Esophagus muscularis mucosa (tissue), 4 donors: ENCODE data around the gene PHACTR3. TPM values are rescaled to one million over a fixed set of nuclear protein-coding genes. Genes with fewer than 3 reads are reported as not detected.

Experiments
- DNase-seq: peaks from one replicate; pipeline ENCODE4 v3.0.0-alpha.2; 2017; ENCODE audit errors: extremely low spot score
- H3K27ac ChIP-seq, 4 donors: fragments of 200-600 bp; sonication (generic); replicated peaks in 1 of 4; 1 replicate in 3 of 4; 2 replicates in 1 of 4; pipeline ENCODE4 v1.5.1; 2016 to 2019; ENCODE audit warnings: mild to moderate bottlenecking in 1 of 4
- H3K27me3 ChIP-seq, 4 donors: fragments of 200-600 bp; sonication (generic); one replicate each; pipeline versions ENCODE4 v1.5.1 to v1.6.0; 2016 to 2019
- H3K36me3 ChIP-seq, 4 donors: fragments of 200-600 bp; sonication (generic); one replicate each; pipeline ENCODE4 v1.5.1; 2016 to 2019
- H3K4me1 ChIP-seq, 4 donors: fragments of 200-600 bp; sonication (generic); one replicate each; pipeline ENCODE4 v1.5.1; 2016 to 2019
- H3K4me3 ChIP-seq, 4 donors: fragments of 200-600 bp; sonication (generic); 1 replicate in 2 of 4; 2 replicates in 2 of 4; pipeline ENCODE4 v1.5.1; 2016 to 2019; ENCODE audit warnings: mild to moderate bottlenecking in 4 of 4, moderate library complexity in 1 of 4
- H3K9me3 ChIP-seq, 4 donors: fragments of 200-600 bp; sonication (generic); 1 replicate in 3 of 4; 2 replicates in 1 of 4; pipeline ENCODE4 v1.5.1; 2016 to 2019
- EP300 ChIP-seq: sonication (generic); formaldehyde crosslinking; IDR thresholded peaks from one replicate; pipeline ENCODE4 v1.6.1; 2017; ENCODE audit warnings: antibody characterized with exemption
- POLR2A ChIP-seq: fragments of 450-650 bp; IDR thresholded peaks from one replicate; pipeline ENCODE4 v1.6.1; 2017; ENCODE audit warnings: antibody characterized with exemption, moderate library complexity, mild to moderate bottlenecking, low read depth
- POLR2AphosphoS5 ChIP-seq, 2 donors: sonication (generic); formaldehyde crosslinking; IDR thresholded peaks; one replicate each; pipeline ENCODE4 v1.6.1; 2017; ENCODE audit warnings: antibody characterized with exemption in 2 of 2
- WGBS: methylation state at CpG from one replicate; pipeline ENCODE4 v1.1.5; 2018; 5-methylcytosine and 5-hydroxymethylcytosine counted together
- intact Hi-C: fragments of 100-400 bp; cut with DNase I; formaldehyde crosslinking; loops from one replicate; pipeline ENCODE4 v1.15.1; 2023
- total RNA-seq, 4 donors: library from RNA; depleted of rRNA; stranded (reverse); fragments of >200 nt; gene quantifications; one replicate each; pipeline versions ENCODE4 v1.1.0 to v1.2.1, GENCODE V29; 2016
- TF ChIP-seq, protein P1 (sequence below), 3 experiments: fragments of 200-600 bp in 2 of 3; fragments of 450-650 bp in 1 of 3; sonication (generic) in 2 of 3; IDR thresholded peaks; one replicate each; pipeline ENCODE4 v1.5.1; 2017 to 2019; ENCODE audit warnings: antibody characterized with exemption in 3 of 3, mild to moderate bottlenecking in 2 of 3, moderate library complexity in 1 of 3

PHACTR3 gene
- total RNA-seq, 4 donors from 2014 or later = 0.17 to 0.86 (median 0.56) TPM

GRCh38 chr20:59565768-59566461, 38.4 kb upstream of the PHACTR3 start:
- TF ChIP-seq POLR2A = no peak
- TF ChIP-seq POLR2AphosphoS5 (IDR thresholded peaks at IDR 0.05) = no peak
- TF ChIP-seq, protein P1, sequence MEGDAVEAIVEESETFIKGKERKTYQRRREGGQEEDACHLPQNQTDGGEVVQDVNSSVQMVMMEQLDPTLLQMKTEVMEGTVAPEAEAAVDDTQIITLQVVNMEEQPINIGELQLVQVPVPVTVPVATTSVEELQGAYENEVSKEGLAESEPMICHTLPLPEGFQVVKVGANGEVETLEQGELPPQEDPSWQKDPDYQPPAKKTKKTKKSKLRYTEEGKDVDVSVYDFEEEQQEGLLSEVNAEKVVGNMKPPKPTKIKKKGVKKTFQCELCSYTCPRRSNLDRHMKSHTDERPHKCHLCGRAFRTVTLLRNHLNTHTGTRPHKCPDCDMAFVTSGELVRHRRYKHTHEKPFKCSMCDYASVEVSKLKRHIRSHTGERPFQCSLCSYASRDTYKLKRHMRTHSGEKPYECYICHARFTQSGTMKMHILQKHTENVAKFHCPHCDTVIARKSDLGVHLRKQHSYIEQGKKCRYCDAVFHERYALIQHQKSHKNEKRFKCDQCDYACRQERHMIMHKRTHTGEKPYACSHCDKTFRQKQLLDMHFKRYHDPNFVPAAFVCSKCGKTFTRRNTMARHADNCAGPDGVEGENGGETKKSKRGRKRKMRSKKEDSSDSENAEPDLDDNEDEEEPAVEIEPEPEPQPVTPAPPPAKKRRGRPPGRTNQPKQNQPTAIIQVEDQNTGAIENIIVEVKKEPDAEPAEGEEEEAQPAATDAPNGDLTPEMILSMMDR (IDR thresholded peaks at IDR 0.05) = no peak
- no peak for TF ChIP-seq EP300
- Histone ChIP-seq H3K4me1 (no peaks in the 10 kb centered on the region), H3K9me3 (no peaks in the 10 kb centered on the region), H3K4me3 (no peak overlapping the region), H3K36me3 (no peaks in the 10 kb centered on the region), H3K27ac (no peak overlapping the region), H3K27me3 (peaks cover 0 to 55% (median 0%) of the 10 kb centered on the region in 4 donors)
- intact Hi-C loops = no loop called here
- peak; percentile 62 for DNase-seq
- 75% methylated on average over 10 of the region's 11 CpGs for WGBS

- Histone ChIP-seq H3K27me3 (peaks cover 0 to 58% (median 1%) of the 10 kb centered on the region in 4 donors), H3K9me3 (no peaks in the 10 kb centered on the region), H3K4me3 (no peak overlapping the region), H3K4me1 (peaks cover 0 to 4% (median 4%) of the 10 kb centered on the region in 4 donors), H3K27ac (no peak overlapping the region), H3K36me3 (no peaks in the 10 kb centered on the region)
- DNase-seq = no peak
- WGBS = 86% methylated on average over 21 of the region's 23 CpGs
- TF ChIP-seq EP300 (no peak), POLR2AphosphoS5 (IDR thresholded peaks at IDR 0.05) (no peak), POLR2A (no peak)
- TF ChIP-seq, protein P1 (IDR thresholded peaks at IDR 0.05) = no peak
- intact Hi-C loops = no loop called here
These were observed 37.5 kb upstream of the PHACTR3 start for GRCh38 chr20:59566631-59567524.

DNA sequence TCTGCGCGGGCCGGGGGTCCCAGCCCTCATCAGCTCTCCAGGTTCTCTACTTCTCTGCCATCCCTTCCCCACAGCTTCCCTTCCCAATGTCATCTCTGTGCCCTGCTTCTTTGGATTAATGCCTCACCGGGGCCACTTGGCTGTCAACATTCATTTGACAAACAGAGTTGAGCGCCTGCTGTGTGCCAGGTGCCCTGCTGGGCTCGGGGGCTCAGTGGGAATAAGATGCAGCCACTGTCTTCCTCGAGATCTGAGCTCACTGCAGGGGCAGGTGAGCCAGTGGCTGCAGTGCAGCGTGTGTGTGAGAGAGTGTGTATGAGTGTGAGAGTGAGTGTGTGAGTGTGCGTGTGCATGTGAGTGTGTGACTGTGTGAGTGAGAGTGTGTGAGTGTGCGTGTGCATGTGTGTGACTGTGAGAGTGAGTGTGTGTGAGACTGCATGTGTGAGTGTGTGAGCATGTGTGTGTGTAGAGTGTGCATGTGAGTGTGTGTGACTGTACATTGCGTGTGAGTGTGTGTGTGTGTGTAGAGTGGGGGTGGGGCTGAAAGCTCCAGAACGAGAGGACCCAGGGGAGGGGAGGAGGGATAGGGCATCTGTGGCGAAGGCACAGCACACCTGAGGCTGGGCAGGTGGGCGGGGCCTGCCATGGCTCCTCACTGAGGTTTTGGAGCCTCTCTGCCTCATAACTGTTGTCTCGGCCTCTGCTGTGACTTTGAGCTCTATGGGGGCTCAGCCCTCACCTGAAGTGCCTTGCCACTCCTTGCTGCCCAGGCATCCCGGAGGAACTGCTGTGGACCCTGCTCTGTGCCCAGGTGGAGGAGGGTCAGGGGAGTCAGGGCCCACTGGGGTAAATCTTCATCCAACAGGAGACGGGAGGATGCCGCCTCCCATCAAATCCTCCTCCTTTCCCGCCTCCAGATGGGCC, 36.5 kb upstream of the PHACTR3 start:
- Histone ChIP-seq H3K36me3 (no peaks in the 10 kb centered on the region), H3K4me1 (peaks cover 0 to 7% (median 6%) of the 10 kb centered on the region in 4 donors), H3K27me3 (peaks cover 0 to 60% (median 6%) of the 10 kb centered on the region in 4 donors), H3K27ac (no peak overlapping the region), H3K9me3 (no peaks in the 10 kb centered on the region), H3K4me3 (no peak overlapping the region)
- intact Hi-C loops = no loop called here
- 89% methylated on average over 15 of the region's 19 CpGs for WGBS
- DNase-seq = no peak
- TF ChIP-seq, protein P1 (IDR thresholded peaks at IDR 0.05) = no peak
- TF ChIP-seq POLR2A (no peak), EP300 (no peak), POLR2AphosphoS5 (IDR thresholded peaks at IDR 0.05) (no peak)

DNA sequence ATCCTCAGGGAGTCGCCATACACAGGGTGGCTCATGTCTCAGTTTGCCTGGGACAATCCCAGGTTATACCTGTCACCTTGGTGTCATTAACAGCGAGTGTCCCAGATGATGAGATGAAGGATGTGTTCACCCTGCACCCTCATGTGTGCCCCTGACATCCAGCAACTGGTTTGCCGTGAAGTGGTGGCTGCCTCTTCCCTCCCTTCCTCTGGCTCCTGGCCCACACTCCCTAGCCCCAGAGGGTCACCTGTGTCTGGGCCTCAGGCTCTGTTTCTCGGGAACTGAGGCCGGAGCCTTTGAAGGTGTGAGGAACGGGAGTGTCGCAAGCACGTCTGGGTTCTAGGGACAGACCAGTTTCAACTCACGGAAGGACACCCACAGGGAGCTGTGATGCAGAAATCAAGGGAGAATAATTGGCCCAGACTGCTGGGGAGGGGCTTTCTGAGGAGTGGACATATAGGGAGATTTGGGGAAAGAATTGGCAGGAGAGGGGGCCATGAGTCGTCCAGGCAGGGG, 35.8 kb upstream of the PHACTR3 start:
- Histone ChIP-seq H3K36me3 (no peaks in the 10 kb centered on the region), H3K9me3 (no peaks in the 10 kb centered on the region), H3K27me3 (peaks cover 0 to 62% (median 6%) of the 10 kb centered on the region in 4 donors), H3K4me3 (no peak overlapping the region), H3K27ac (no peak overlapping the region), H3K4me1 (peaks cover 0 to 7% (median 6%) of the 10 kb centered on the region in 4 donors)
- TF ChIP-seq POLR2A = no peak
- no peak for TF ChIP-seq EP300
- no peak for TF ChIP-seq POLR2AphosphoS5 (IDR thresholded peaks at IDR 0.05)
- TF ChIP-seq, protein P1 (IDR thresholded peaks at IDR 0.05) = no peak
- intact Hi-C loops = no loop called here
- no peak for DNase-seq
- 63% methylated on average over 8 of the region's 10 CpGs for WGBS
